HCT116 (cell line): Measurements from ENCODE around the gene HBE1. TPM values are rescaled to one million over a fixed set of nuclear protein-coding genes. Genes with fewer than 3 reads are reported as not detected.

Experiments used
- ATAC-seq: fragments of 200-7000 bp; cut with Tn5 transposase; 2 replicates; pipeline ENCODE4 v1.9.1; 2020; ENCODE audit warnings: mild to moderate bottlenecking, moderate library complexity
- BruUV-seq: library from RNA; stranded (reverse); fragments of 400-500 nt; replicated peaks from 2 replicates; lab custom pipeline; 2021; lab: Mats Ljungman, UMichigan
- CTCF ChIA-PET: fragments of 300-600 bp; sonication (Branson Sonifier 250); formaldehyde crosslinking; loops from one replicate; lab custom pipeline; 2021; ENCODE audit warnings: antibody characterized with exemption; lab: Charles Lee
- POLR2A ChIA-PET: fragments of 300-600, 350-600 bp; sonication (Branson Sonifier 250); formaldehyde crosslinking; loops from one replicate; lab custom pipeline; 2021; ENCODE audit warnings: antibody characterized with exemption; lab: Charles Lee
- RAD21 ChIA-PET, 2 experiments: fragments of 300-600 bp; sonication (Branson Sonifier 250); formaldehyde crosslinking; loops; one replicate each; lab custom pipeline; 2023; ENCODE audit warnings: low total read pairs in 2 of 2; ENCODE audit not compliant: uncharacterized antibody in 2 of 2, unreplicated experiment in 2 of 2, low non-redundant PET in 1 of 2; lab: Charles Lee
- DNase-seq: peaks from one replicate; pipeline ENCODE4 v3.0.0-alpha.2; 2010; ENCODE audit warnings: low read depth, low spot score
- H2AFZ ChIP-seq: fragments of 200-600 bp; shearing (Covaris generic), sonication (generic); 2 replicates; pipeline ENCODE4 v1.6.1; 2017; ENCODE audit warnings: low read depth, mixed run types, mixed read lengths, antibody characterized with exemption, low read length; ENCODE audit not compliant: poor library complexity, severe bottlenecking
- H3K27ac ChIP-seq: 2 replicates; pipeline ENCODE4 v1.5.1; 2012; ENCODE audit warnings: low read depth, low read length
- H3K27me3 ChIP-seq: fragments of 200-600 bp; sonication (generic); 2 replicates; pipeline ENCODE4 v1.6.1; 2016; ENCODE audit warnings: mixed run types, low read length, mixed read lengths; ENCODE audit not compliant: insufficient read depth
- H3K36me3 ChIP-seq, 2 experiments: fragments of 200-500 bp in 1 of 2; fragments of 200-600 bp in 1 of 2; sonication (Bioruptor generic) in 1 of 2; sonication (generic) in 1 of 2; 2 replicates each; pipeline versions ENCODE4 v1.5.1 to v1.6.1; 2014 to 2016; ENCODE audit warnings: low read length in 2 of 2, inconsistent platforms in 1 of 2, mixed read lengths in 1 of 2, mixed run types in 1 of 2; ENCODE audit not compliant: insufficient read depth in 2 of 2, control insufficient read depth in 1 of 2
- H3K4me1 ChIP-seq, 2 experiments: fragments of 200-600 bp in 1 of 2; sonication (generic) in 1 of 2; 2 replicates each; pipeline versions ENCODE4 v1.5.1 to v1.6.1; 2012 to 2017; ENCODE audit warnings: low read length in 2 of 2, inconsistent platforms in 1 of 2, mild to moderate bottlenecking in 1 of 2, mixed read lengths in 1 of 2, mixed run types in 1 of 2, moderate library complexity in 1 of 2; ENCODE audit not compliant: insufficient read depth in 2 of 2, control insufficient read depth in 1 of 2
- H3K4me2 ChIP-seq: fragments of 200-600 bp; sonication (generic); 2 replicates; pipeline ENCODE4 v1.6.1; 2017; ENCODE audit warnings: mixed run types, low read length, mixed read lengths
- H3K4me3 ChIP-seq, 2 experiments: fragments of 200-600 bp in 1 of 2; sonication (generic) in 1 of 2; replicated peaks in 1 of 2; 2 replicates each; pipeline ENCODE4 v1.5.1; 2011 to 2016; ENCODE audit warnings: low read length in 2 of 2, control low read depth in 1 of 2, low read depth in 1 of 2, mild to moderate bottlenecking in 1 of 2, mixed read lengths in 1 of 2, mixed run types in 1 of 2
- H3K79me2 ChIP-seq: fragments of 200-600 bp; sonication (generic); 2 replicates; pipeline ENCODE4 v1.6.1; 2017; ENCODE audit warnings: mild to moderate bottlenecking, mixed run types, low read length, moderate library complexity, mixed read lengths; ENCODE audit not compliant: insufficient read depth
- H3K9ac ChIP-seq: fragments of 200-600 bp; sonication (generic); 2 replicates; pipeline ENCODE4 v1.6.1; 2016; ENCODE audit warnings: low read length, mixed read lengths
- H3K9me2 ChIP-seq: fragments of 200-600 bp; sonication (generic), shearing (Covaris generic); 2 replicates; pipeline ENCODE4 v1.6.1; 2017; ENCODE audit warnings: mixed run types, mild to moderate bottlenecking, moderate library complexity; ENCODE audit not compliant: insufficient read depth
- H3K9me3 ChIP-seq, 2 experiments: fragments of 200-500 bp in 1 of 2; fragments of 200-600 bp in 1 of 2; sonication (Bioruptor generic) in 1 of 2; sonication (generic) in 1 of 2; 2 replicates each; pipeline ENCODE4 v1.6.1; 2014 to 2017; ENCODE audit warnings: low read length in 2 of 2, mixed read lengths in 2 of 2, inconsistent platforms in 1 of 2, low read depth in 1 of 2, mild to moderate bottlenecking in 1 of 2, mixed run types in 1 of 2, moderate library complexity in 1 of 2; ENCODE audit not compliant: control insufficient read depth in 1 of 2, insufficient read depth in 1 of 2
- H4K20me1 ChIP-seq: fragments of 200-600 bp; sonication (generic), shearing (Covaris generic); 2 replicates; pipeline ENCODE4 v1.6.1; 2017; ENCODE audit warnings: mixed run types, mild to moderate bottlenecking, moderate library complexity; ENCODE audit not compliant: insufficient read depth
- CBX3 ChIP-seq: IDR thresholded peaks from 2 replicates; pipeline ENCODE4 v1.6.1; 2012; ENCODE audit warnings: low read depth
- CEBPB ChIP-seq: IDR thresholded peaks from 2 replicates; pipeline ENCODE4 v1.6.1; 2012; ENCODE audit warnings: low read depth
- CTCF ChIP-seq, 3 experiments: fragments of 200-600 bp in 1 of 3; sonication (generic) in 1 of 3; IDR thresholded peaks in 2 of 3; conservative IDR thresholded peaks in 1 of 3; 2 replicates each; pipeline ENCODE4 v1.5.1; 2012 to 2017; ENCODE audit warnings: low read depth in 2 of 3, low read length in 2 of 3, antibody characterized with exemption in 1 of 3, borderline replicate concordance in 1 of 3, control low read depth in 1 of 3, mild to moderate bottlenecking in 1 of 3, mixed read lengths in 1 of 3, mixed run types in 1 of 3, moderate library complexity in 1 of 3; ENCODE audit not compliant: insufficient read depth in 1 of 3
- ELF1 ChIP-seq: IDR thresholded peaks from 2 replicates; pipeline ENCODE4 v1.6.1; 2012; ENCODE audit warnings: low read depth, borderline replicate concordance
- EZH2 ChIP-seq: fragments of 200-600 bp; sonication (generic); IDR thresholded peaks from 2 replicates; pipeline ENCODE4 v1.6.1; 2017; ENCODE audit warnings: antibody characterized with exemption, mixed run types
- EZH2phosphoT487 ChIP-seq: fragments of 200-600 bp; IDR thresholded peaks from 2 replicates; pipeline ENCODE4 v1.6.1; 2018; ENCODE audit warnings: antibody characterized with exemption, borderline replicate concordance
- POLR2A ChIP-seq: IDR thresholded peaks from 2 replicates; pipeline ENCODE4 v1.7.0; 2011; ENCODE audit warnings: borderline replicate concordance; ENCODE audit not compliant: insufficient read depth, insufficient read length; ENCODE audit errors: extremely low read depth
- RAD21 ChIP-seq: IDR thresholded peaks from 2 replicates; pipeline ENCODE4 v1.6.1; 2012; ENCODE audit warnings: low read depth, mild to moderate bottlenecking
- SP1 ChIP-seq: IDR thresholded peaks from 2 replicates; pipeline ENCODE4 v1.6.1; 2012; ENCODE audit warnings: low read depth
- TCF7L2 ChIP-seq: IDR thresholded peaks from 2 replicates; pipeline ENCODE4 v1.7.0; 2011; ENCODE audit warnings: borderline replicate concordance, inconsistent platforms; ENCODE audit not compliant: insufficient read depth, insufficient read length; ENCODE audit errors: extremely low read depth
- YY1 ChIP-seq: IDR thresholded peaks from 2 replicates; pipeline ENCODE4 v1.6.1; 2011; ENCODE audit warnings: low read length, low read depth, moderate library complexity, mild to moderate bottlenecking; ENCODE audit not compliant: insufficient replicate concordance; ENCODE audit errors: extremely low read depth
- ZBTB33 ChIP-seq: IDR thresholded peaks from 2 replicates; pipeline ENCODE4 v1.6.1; 2011; ENCODE audit warnings: mild to moderate bottlenecking, low read length, moderate library complexity; ENCODE audit not compliant: insufficient replicate concordance; ENCODE audit errors: extremely low read depth
- intact Hi-C: fragments of 100-400 bp; cut with micrococcal nuclease; formaldehyde crosslinking; loops from 2 replicates; pipeline ENCODE4 v1.10.0; 2022
- total RNA-seq: library from RNA; stranded (reverse); gene quantifications from one replicate; pipeline ENCODE4 v1.2.1, GENCODE V29; 2021; ENCODE audit not compliant: unreplicated experiment
- TF ChIP-seq, protein P1 (sequence below): IDR thresholded peaks from 2 replicates; pipeline ENCODE4 v1.6.1; 2012

HBE1 gene
- total RNA-seq, 1 experiment from 2014 or later: 212 TPM

DNA sequence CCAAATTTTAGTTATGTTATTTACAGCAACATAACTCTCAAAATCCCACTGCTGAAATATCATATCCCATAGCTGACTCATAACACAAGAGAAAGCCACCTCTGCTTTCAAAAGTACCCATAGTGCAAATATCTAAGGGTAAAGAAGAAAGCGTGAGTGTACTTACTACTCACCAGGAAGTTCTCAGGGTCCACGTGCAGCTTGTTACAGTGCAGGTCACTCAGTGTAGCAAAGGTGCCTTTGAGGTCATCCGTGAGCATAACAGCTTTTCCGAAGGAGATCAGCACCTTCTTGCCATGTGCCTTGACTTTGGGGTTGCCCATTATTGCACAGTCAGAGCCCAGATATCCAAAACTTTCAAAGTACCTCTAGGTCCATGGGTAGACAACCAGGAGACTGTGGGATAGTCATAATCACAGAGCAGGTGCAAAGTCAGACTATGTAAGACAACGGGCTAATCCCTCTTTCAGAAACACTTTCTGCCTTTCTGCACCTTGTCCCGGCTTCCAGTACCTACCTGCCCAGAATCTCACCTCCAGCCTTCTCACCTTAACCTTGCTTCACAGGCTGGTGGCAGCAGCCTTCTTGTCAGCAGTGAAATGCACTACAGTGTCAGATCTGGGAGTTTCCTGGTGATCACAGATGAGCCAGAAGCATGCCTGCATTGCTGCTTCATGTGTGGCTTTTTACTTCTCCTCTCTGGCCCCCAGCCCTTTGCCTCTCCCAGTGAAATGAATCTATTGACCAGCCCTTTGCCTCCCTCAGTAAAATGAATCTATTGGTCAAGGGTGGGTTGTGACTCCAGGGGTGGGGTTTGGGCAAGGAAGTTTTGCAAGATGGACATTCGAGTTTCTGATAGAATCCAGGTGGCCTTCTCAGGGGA is 26.6 kb downstream of the HBE1 start:
- H3K27ac ChIP-seq: no peak overlapping the region
- no peak for ATAC-seq
- no peaks in the 10 kb centered on the region for H3K4me1 ChIP-seq
- no peak overlapping the region for H3K4me2 ChIP-seq
- H4K20me1 ChIP-seq: no peaks in the 10 kb centered on the region
- no peak overlapping the region for H3K4me3 ChIP-seq
- H3K79me2 ChIP-seq: no peaks in the 10 kb centered on the region
- POLR2A ChIA-PET: no interaction called here
- TF ChIP-seq CTCF (IDR thresholded peaks at IDR 0.05 in 2 of 3, conservative IDR thresholded peaks at IDR 0.05 in 1 of 3; ENCODE audit: borderline replicate concordance in 1 of 3, insufficient read depth in 1 of 3, low read depth in 2 of 3, low read length in 2 of 3): no peak
- no peak for TF ChIP-seq POLR2A
- TF ChIP-seq ZBTB33: no peak
- no peak for TF ChIP-seq TCF7L2
- no peak for TF ChIP-seq RAD21
- TF ChIP-seq ELF1: no peak
- TF ChIP-seq, protein P1, sequence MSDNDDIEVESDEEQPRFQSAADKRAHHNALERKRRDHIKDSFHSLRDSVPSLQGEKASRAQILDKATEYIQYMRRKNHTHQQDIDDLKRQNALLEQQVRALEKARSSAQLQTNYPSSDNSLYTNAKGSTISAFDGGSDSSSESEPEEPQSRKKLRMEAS: no peak
- TF ChIP-seq SP1: no peak
- TF ChIP-seq CBX3: no peak
- no peak for TF ChIP-seq YY1
- no peak for TF ChIP-seq EZH2
- TF ChIP-seq CEBPB: no peak
- TF ChIP-seq EZH2phosphoT487: no peak
- TF ChIP-seq, all 23 proteins: peak for 0
- intact Hi-C loops: no loop called here
- Histone ChIP-seq H3K27me3 (peaks cover 87% of the 10 kb centered on the region), H3K36me3 (no peaks in the 10 kb centered on the region), H3K9me2 (no peaks in the 10 kb centered on the region), H3K9ac (no peak overlapping the region), H2AFZ (no peak overlapping the region), H3K9me3 (no peaks in the 10 kb centered on the region)
- no peak for DNase-seq
- CTCF ChIA-PET: no interaction called here
- BruUV-seq: no TSS peak
- RAD21 ChIA-PET: no interaction called here
